Ectodermal cell (in vitro differentiated cells): ENCODE measurements around the gene HSPB7.
"Not testable (repeated sequence)": the region's sequence is repeated elsewhere in the genome, so short reads cannot be mapped to it uniquely, and the experiment has no call there.

ENCODE experiments used
- H3K27ac ChIP-seq: 2 replicates; pipeline ENCODE4 v1.7.0; 2013; ENCODE audit warnings: mild to moderate bottlenecking, low read depth, low read length; ENCODE audit not compliant: insufficient read depth, poor library complexity, severe bottlenecking
- H3K27me3 ChIP-seq: 2 replicates; pipeline ENCODE4 v1.7.0; 2013; ENCODE audit warnings: mild to moderate bottlenecking, low read length; ENCODE audit not compliant: insufficient read depth, control insufficient read depth, poor library complexity, severe bottlenecking
- H3K36me3 ChIP-seq: one replicate; pipeline ENCODE4 v1.7.0; 2013; ENCODE audit warnings: low read length; ENCODE audit not compliant: control insufficient read depth, insufficient read depth
- H3K4me1 ChIP-seq: one replicate; pipeline ENCODE4 v1.7.0; 2013; ENCODE audit warnings: low read length; ENCODE audit not compliant: control insufficient read depth, insufficient read depth
- H3K4me3 ChIP-seq: 2 replicates; pipeline ENCODE4 v1.7.0; 2013; ENCODE audit warnings: low read depth, low read length, control low read depth; ENCODE audit not compliant: insufficient read depth
- H3K9me3 ChIP-seq: 2 replicates; pipeline ENCODE4 v1.7.0; 2013; ENCODE audit warnings: mild to moderate bottlenecking, low read length, moderate library complexity; ENCODE audit not compliant: control insufficient read depth
- WGBS, 2 experiments: methylation state at CpG; one replicate each; pipeline ENCODE4 v1.1.7; 2013; ENCODE audit warnings: missing lambda C conversion rate in 2 of 2; 5-methylcytosine and 5-hydroxymethylcytosine counted together

The HSPB7 gene

GRCh38 chr1:15983275-15983674 lies 34.6 kb downstream of the HSPB7 start:
- Histone ChIP-seq H3K4me1 (no peaks in the 10 kb centered on the region), H3K27me3 (no peaks in the 10 kb centered on the region), H3K36me3 (no peaks in the 10 kb centered on the region), H3K9me3 (no peaks in the 10 kb centered on the region), H3K4me3 (no peak overlapping the region), H3K27ac (no peak overlapping the region)
- WGBS, 2 experiments = 40 to 56% methylated on average over 1 of the region's 1 CpG

GRCh38 chr1:15981679-15982078 lies 36.2 kb downstream of the HSPB7 start:
- H3K4me1 ChIP-seq = no peaks in the 10 kb centered on the region
- 81 to 91% methylated on average over 2 to 3 of the region's 3 CpGs for WGBS, 2 experiments
- H3K4me3 ChIP-seq = no peak overlapping the region
- H3K27ac ChIP-seq = no peak overlapping the region
- H3K9me3 ChIP-seq = no peaks in the 10 kb centered on the region
- H3K36me3 ChIP-seq = no peaks in the 10 kb centered on the region
- H3K27me3 ChIP-seq = no peaks in the 10 kb centered on the region

- WGBS, 2 experiments = 96 to 98% methylated on average over 2 to 3 of the region's 4 CpGs
- H3K36me3 ChIP-seq, H3K27me3 ChIP-seq, H3K27ac ChIP-seq, H3K4me3 ChIP-seq, H3K9me3 ChIP-seq, H3K4me1 ChIP-seq: not testable (repeated sequence)
Observed at GRCh38 chr1:15977947-15978346, 39.9 kb downstream of the HSPB7 start.

GRCh38 chr1:15975805-15976680 lies 41.8 kb downstream of the HSPB7 start, which contains the start of gene ZBTB17:
ZBTB17 (minus strand) TSS chr1:15976101; CDS start chr1:15948495, 27,606 bp downstream.
- H3K27ac ChIP-seq = peak within 1 kb of the TSS; percentile 96
- H3K4me3 ChIP-seq = peak within 1 kb of the TSS; percentile 83
- no peaks in the 10 kb centered on the region for H3K4me1 ChIP-seq
- 8 to 9% methylated on average over 47 of the region's 47 CpGs for WGBS, 2 experiments
- no peaks in the 10 kb centered on the region for H3K27me3 ChIP-seq
- no peaks in the 10 kb centered on the region for H3K9me3 ChIP-seq
- H3K36me3 ChIP-seq = no peaks in the 10 kb centered on the region

- Histone ChIP-seq H3K27ac (peak overlapping the region; percentile 96), H3K9me3 (no peaks in the 10 kb centered on the region), H3K27me3 (no peaks in the 10 kb centered on the region), H3K36me3 (no peaks in the 10 kb centered on the region), H3K4me1 (no peaks in the 10 kb centered on the region), H3K4me3 (peak overlapping the region; percentile 83)
- WGBS, 2 experiments = 1% methylated on average over 47 of the region's 47 CpGs
Observed at GRCh38 chr1:15975358-15975804, 42.5 kb downstream of the HSPB7 start.

- no peak overlapping the region for H3K27ac ChIP-seq
- H3K27me3 ChIP-seq = no peaks in the 10 kb centered on the region
- peak overlapping the region; percentile 83 for H3K4me3 ChIP-seq
- no peaks in the 10 kb centered on the region for H3K4me1 ChIP-seq
- peaks cover 1% of the 10 kb centered on the region for H3K36me3 ChIP-seq
- H3K9me3 ChIP-seq = no peaks in the 10 kb centered on the region
- WGBS, 2 experiments = 66 to 69% methylated on average over 9 of the region's 9 CpGs
Observed at GRCh38 chr1:15974855-15975254, 43.0 kb downstream of the HSPB7 start.

GRCh38 chr1:15973772-15974171 lies 44.1 kb downstream of the HSPB7 start:
- H3K27ac ChIP-seq = no peak overlapping the region
- WGBS, 2 experiments = 92 to 93% methylated on average over 4 of the region's 4 CpGs

GRCh38 chr1:15972409-15972808 lies 45.4 kb downstream of the HSPB7 start:
- Histone ChIP-seq H3K27ac (no peak overlapping the region), H3K4me1 (no peaks in the 10 kb centered on the region), H3K36me3 (peaks cover 16% of the 10 kb centered on the region), H3K27me3 (no peaks in the 10 kb centered on the region), H3K9me3 (no peaks in the 10 kb centered on the region), H3K4me3 (no peak overlapping the region)
- WGBS, 2 experiments = 89 to 92% methylated on average over 1 of the region's 1 CpG

More at GRCh38 chr1:15973772-15974171, 44.1 kb downstream of the HSPB7 start:
- Histone ChIP-seq H3K4me1 (no peaks in the 10 kb centered on the region), H3K36me3 (peaks cover 12% of the 10 kb centered on the region), H3K9me3 (no peaks in the 10 kb centered on the region), H3K4me3 (no peak overlapping the region), H3K27me3 (no peaks in the 10 kb centered on the region)

- Histone ChIP-seq H3K36me3 (peaks cover 16% of the 10 kb centered on the region), H3K4me1 (no peaks in the 10 kb centered on the region), H3K4me3 (no peak overlapping the region), H3K27me3 (no peaks in the 10 kb centered on the region), H3K27ac (no peak overlapping the region), H3K9me3 (no peaks in the 10 kb centered on the region)
Observed at GRCh38 chr1:15970911-15971310, 46.9 kb downstream of the HSPB7 start.

- no peaks in the 10 kb centered on the region for H3K27me3 ChIP-seq
- H3K4me3 ChIP-seq = no peak overlapping the region
- H3K36me3 ChIP-seq = peaks cover 16% of the 10 kb centered on the region
- no peaks in the 10 kb centered on the region for H3K4me1 ChIP-seq
- 95 to 98% methylated on average over 13 of the region's 13 CpGs for WGBS, 2 experiments
- no peaks in the 10 kb centered on the region for H3K9me3 ChIP-seq
- H3K27ac ChIP-seq = no peak overlapping the region
Observed at GRCh38 chr1:15969321-15969880, 48.4 kb downstream of the HSPB7 start.
